HepG2 (cell line): ENCODE data around the gene TENT4B. TPM values are rescaled to one million over a fixed set of nuclear protein-coding genes. Genes with fewer than 3 reads are reported as not detected.
A peak's percentile ranks its signal among the peaks of the same experiment; 100 is the strongest.

ENCODE experiments used
- CBX2 ChIP-seq, 2 experiments: fragments of 200-600 bp in 1 of 2; sonication (generic); formaldehyde crosslinking in 1 of 2; IDR thresholded peaks; 2 replicates each; pipeline versions ENCODE4 v1.7.0 to v1.8.1; 2018 to 2022; ENCODE audit warnings: low read depth in 2 of 2, low read length in 1 of 2, mild to moderate bottlenecking in 1 of 2, missing genetic modification reagents in 1 of 2
- DR1 ChIP-seq: sonication (generic); formaldehyde crosslinking; IDR thresholded peaks from 2 replicates; pipeline ENCODE4 v1.8.0; 2021; ENCODE audit warnings: mild to moderate bottlenecking, missing genetic modification reagents, inconsistent platforms
- EHMT2 ChIP-seq: fragments of 200-600 bp; sonication (generic); IDR thresholded peaks from 2 replicates; pipeline ENCODE4 v1.7.0; 2017; ENCODE audit warnings: antibody characterized with exemption, low read depth, low read length, borderline replicate concordance
- FOXA1 ChIP-seq, 2 experiments: fragments of 450-650 bp in 1 of 2; sonication (generic) in 1 of 2; formaldehyde crosslinking in 1 of 2; IDR thresholded peaks; 2 replicates each; pipeline versions ENCODE4 v1.4.0 to v1.6.1; 2016 to 2020; ENCODE audit warnings: missing genetic modification reagents in 1 of 2
- HMGXB3 ChIP-seq: sonication (generic); formaldehyde crosslinking; IDR thresholded peaks from 2 replicates; pipeline ENCODE4 v1.4.0; 2020; ENCODE audit warnings: missing genetic modification reagents, borderline replicate concordance
- HNF1B ChIP-seq: sonication (generic); formaldehyde crosslinking; IDR thresholded peaks from 2 replicates; pipeline ENCODE4 v1.5.1; 2020; ENCODE audit warnings: mild to moderate bottlenecking, moderate library complexity, missing genetic modification reagents
- KAT8 ChIP-seq: IDR thresholded peaks from 2 replicates; pipeline ENCODE4 v1.6.1; 2016; ENCODE audit warnings: missing genetic modification reagents, missing compliant biosample characterization
- KDM3A ChIP-seq: IDR thresholded peaks from 2 replicates; pipeline ENCODE4 v1.6.1; 2018; ENCODE audit warnings: low read depth, missing compliant biosample characterization
- KMT2B ChIP-seq: IDR thresholded peaks from 2 replicates; pipeline ENCODE4 v1.6.1; 2016; ENCODE audit warnings: missing genetic modification reagents, missing compliant biosample characterization
- MIER3 ChIP-seq: IDR thresholded peaks from 2 replicates; pipeline ENCODE4 v1.6.1; 2016; ENCODE audit warnings: missing compliant biosample characterization, borderline replicate concordance
- RAD21 ChIP-seq: fragments of 450-650 bp; formaldehyde crosslinking; IDR thresholded peaks from 2 replicates; pipeline ENCODE4 v1.5.0; 2020; ENCODE audit warnings: mild to moderate bottlenecking
- ZBTB34 ChIP-seq: sonication (generic); formaldehyde crosslinking; IDR thresholded peaks from 2 replicates; pipeline ENCODE4 v1.8.0; 2022; ENCODE audit warnings: mild to moderate bottlenecking, missing genetic modification reagents
- ZFP41 ChIP-seq: sonication (generic); formaldehyde crosslinking; IDR thresholded peaks from 2 replicates; pipeline ENCODE4 v1.4.0; 2020; ENCODE audit warnings: mild to moderate bottlenecking, missing genetic modification reagents, borderline replicate concordance
- ZKSCAN8 ChIP-seq: IDR thresholded peaks from 2 replicates; pipeline ENCODE4 v1.6.1; 2016; ENCODE audit warnings: borderline replicate concordance, missing genetic modification reagents, missing compliant biosample characterization
- ZNF225 ChIP-seq: sonication (generic); formaldehyde crosslinking; IDR thresholded peaks from 2 replicates; pipeline ENCODE4 v1.4.0; 2020; ENCODE audit warnings: mild to moderate bottlenecking, missing genetic modification reagents
- ZNF607 ChIP-seq: sonication (generic); formaldehyde crosslinking; IDR thresholded peaks from 2 replicates; pipeline ENCODE4 v1.5.1; 2020; ENCODE audit warnings: missing genetic modification reagents, mild to moderate bottlenecking, borderline replicate concordance
- ZNF7 ChIP-seq: IDR thresholded peaks from 2 replicates; pipeline ENCODE4 v1.6.1; 2016; ENCODE audit warnings: missing biosample characterization, missing genetic modification reagents
- ZNF800 ChIP-seq: sonication (generic); formaldehyde crosslinking; IDR thresholded peaks from 2 replicates; pipeline ENCODE4 v1.4.0; 2020; ENCODE audit warnings: missing genetic modification reagents
- ZSCAN22 ChIP-seq: sonication (generic); formaldehyde crosslinking; IDR thresholded peaks from 2 replicates; pipeline ENCODE4 v1.4.0; 2020; ENCODE audit warnings: mild to moderate bottlenecking, missing genetic modification reagents
- polyA plus RNA-seq, 8 experiments: library from polyadenylated mRNA; depleted of rRNA in 3 of 8; stranded (reverse) in 7 of 8; unstranded in 1 of 8; fragments of >200 nt; fragmentation: Illumina TruSeq in 4 of 8; extraction: Trizol in 4 of 8; gene quantifications; 2 replicates each; pipeline versions ENCODE4 v1.2.1 to v1.2.3, GENCODE V29; 2011 to 2016; ENCODE audit warnings: low read depth in 4 of 8, missing spikeins in 1 of 8, mixed read lengths in 1 of 8; ENCODE audit not compliant: insufficient read depth in 1 of 8
- total RNA-seq, 5 experiments: library from RNA; depleted of rRNA; stranded (reverse); fragments of >200 nt; fragmentation: Illumina TruSeq; extraction: Trizol; gene quantifications; 2 replicates each; pipeline ENCODE4 v1.2.3, GENCODE V29; 2016; ENCODE audit warnings: low read depth in 1 of 5

The TENT4B gene
- total and polyA plus RNA-seq, 2 of the 13 experiments (the other 11 are each of a cell fraction or from before 2014, with no cell fraction given): 15.0 to 32.8 TPM

- peak; percentile 80; the same call in 1 of the 2 replicates for TF ChIP-seq HMGXB3
- TF ChIP-seq EHMT2: no peak
- TF ChIP-seq KMT2B (CRISPR knock-in tag): peak; percentile 90
- peak; percentile 49; the same call in 1 of the 2 replicates for TF ChIP-seq DR1 (CRISPR knock-in tag)
- peak; percentile 29; the same call in 1 of the 2 replicates for TF ChIP-seq MIER3 (CRISPR knock-in tag)
- no peak for TF ChIP-seq ZBTB34 (CRISPR knock-in tag)
- peak; percentile 57 for TF ChIP-seq RAD21 (CRISPR knock-in tag)
- no peak for TF ChIP-seq ZFP41 (CRISPR knock-in tag)
- no peak for TF ChIP-seq CBX2 (IDR thresholded peaks at IDR 0.05; ENCODE audit: low read depth, low read length)
- peak; percentile 84; the same call in 1 of the 2 replicates for TF ChIP-seq CBX2 (CRISPR knock-in tag; IDR thresholded peaks at IDR 0.05; ENCODE audit: low read depth)
- peak; percentile 95; the same call in 1 of the 2 replicates for TF ChIP-seq ZNF607 (CRISPR knock-in tag)
- peak; percentile 90; the same call in 1 of the 2 replicates for TF ChIP-seq KDM3A
- TF ChIP-seq FOXA1 (IDR thresholded peaks at IDR 0.05): no peak
- TF ChIP-seq FOXA1 (CRISPR knock-in tag; IDR thresholded peaks at IDR 0.05): peak; percentile 36
- 0 out of 2 replicates have a peak, but pooled peaks have one; percentile 47 for TF ChIP-seq ZNF800 (CRISPR knock-in tag)
- TF ChIP-seq ZNF7 (CRISPR knock-in tag): peak; percentile 25; the same call in 1 of the 2 replicates
- TF ChIP-seq ZKSCAN8 (CRISPR knock-in tag): peak; percentile 44; the same call in 1 of the 2 replicates
- peak; percentile 97 for TF ChIP-seq ZNF225 (CRISPR knock-in tag)
- peak; percentile 59; the same call in 1 of the 2 replicates for TF ChIP-seq ZSCAN22
- peak; percentile 70; the same call in 1 of the 2 replicates for TF ChIP-seq HNF1B
- peak; percentile 59; the same call in 1 of the 2 replicates for TF ChIP-seq KAT8 (CRISPR knock-in tag)
Observed at GRCh38 chr16:50152807-50153595, at the start of gene TENT4B (continued).
